GM11168 (cell line): ENCODE data around the gene WDPCP.
"Not testable (repeated sequence)": the region's sequence is repeated elsewhere in the genome, so short reads cannot be mapped to it uniquely, and the experiment has no call there.

Source experiments
- in situ Hi-C: fragments of 300-500 bp; cut with MboI; formaldehyde crosslinking; loops from one replicate; pipeline ENCODE4 v1.12.0; 2022; ENCODE audit warnings: low sequenced_read_pairs; ENCODE audit not compliant: unreplicated experiment

WDPCP gene

DNA sequence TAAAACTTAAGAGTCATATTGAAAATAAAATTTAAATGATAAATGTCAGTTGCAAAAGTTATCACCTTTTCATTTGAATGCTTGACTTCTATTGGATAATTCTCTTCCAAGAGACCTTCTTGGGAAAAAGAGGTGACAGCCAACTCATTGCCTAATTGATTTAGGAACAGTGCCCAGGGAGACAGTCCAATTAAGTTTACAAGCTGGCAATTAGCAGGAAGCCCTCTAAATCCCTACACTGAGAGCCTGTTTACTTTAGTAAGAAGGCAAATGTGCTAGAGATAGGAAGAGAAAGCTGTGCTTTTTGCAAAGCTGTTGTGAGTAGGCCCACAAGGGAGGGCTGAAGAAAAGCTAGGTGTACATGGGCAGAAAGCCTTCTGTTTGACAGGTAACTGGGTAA, 189.1 kb downstream of the WDPCP start:
- in situ Hi-C loops: no loop called here

DNA sequence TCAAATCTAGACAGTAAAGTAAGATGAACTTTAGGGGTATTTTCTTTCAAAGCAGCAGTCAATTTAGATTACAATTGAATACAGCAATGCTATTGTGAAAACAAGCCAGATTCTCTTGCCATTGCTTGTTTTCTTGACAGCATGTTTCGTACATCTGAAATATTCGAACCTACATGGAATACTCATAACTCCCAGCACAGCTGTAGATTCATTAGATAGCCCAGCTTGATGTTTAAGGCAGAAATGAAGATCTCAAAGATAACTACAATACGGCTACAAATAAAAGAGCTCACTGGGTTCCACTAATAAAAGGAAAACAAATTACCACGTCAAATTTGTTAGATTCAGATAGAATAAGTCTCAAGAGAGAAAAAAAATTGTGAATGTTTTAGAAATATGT, 208.8 kb downstream of the WDPCP start:
- in situ Hi-C loops: no loop called here

DNA sequence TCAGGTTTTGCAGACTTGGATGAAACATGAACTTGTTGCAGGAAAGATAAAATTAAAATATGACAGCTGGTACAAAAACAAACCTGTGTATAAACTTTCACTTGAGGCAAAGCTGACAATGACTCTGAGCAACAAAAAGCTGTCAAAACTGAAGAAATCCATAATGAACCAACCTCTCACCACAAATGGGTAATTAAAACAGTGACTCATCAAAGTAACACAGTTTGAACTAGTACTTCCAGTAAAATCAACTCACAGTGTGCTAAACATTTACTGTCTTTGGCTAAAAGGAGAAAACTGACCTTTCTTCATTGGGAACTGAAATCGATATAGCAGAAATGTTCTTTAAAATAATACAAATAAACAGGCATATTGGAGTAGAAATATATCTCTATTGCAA, 209.7 kb downstream of the WDPCP start:
- in situ Hi-C loops: no loop called here

DNA sequence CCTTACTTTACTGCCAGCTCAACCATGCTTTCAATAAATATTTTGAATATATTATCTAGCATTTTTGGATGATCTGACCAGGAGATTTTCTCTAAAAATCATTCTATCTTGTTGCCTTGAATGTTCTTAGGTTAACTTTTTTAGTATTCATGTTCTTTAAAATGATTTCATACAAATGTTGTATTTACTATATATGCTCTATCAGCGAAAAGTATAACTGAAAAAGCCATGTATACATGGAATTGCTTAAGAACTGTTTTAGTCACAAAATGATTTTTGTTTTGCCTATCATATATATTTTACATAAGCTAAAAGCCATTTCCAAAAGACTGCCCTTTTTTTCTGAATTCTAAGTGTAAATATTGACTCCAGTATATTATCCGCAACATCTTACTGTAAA, 213.9 kb downstream of the WDPCP start:
- in situ Hi-C loops: no loop called here

DNA sequence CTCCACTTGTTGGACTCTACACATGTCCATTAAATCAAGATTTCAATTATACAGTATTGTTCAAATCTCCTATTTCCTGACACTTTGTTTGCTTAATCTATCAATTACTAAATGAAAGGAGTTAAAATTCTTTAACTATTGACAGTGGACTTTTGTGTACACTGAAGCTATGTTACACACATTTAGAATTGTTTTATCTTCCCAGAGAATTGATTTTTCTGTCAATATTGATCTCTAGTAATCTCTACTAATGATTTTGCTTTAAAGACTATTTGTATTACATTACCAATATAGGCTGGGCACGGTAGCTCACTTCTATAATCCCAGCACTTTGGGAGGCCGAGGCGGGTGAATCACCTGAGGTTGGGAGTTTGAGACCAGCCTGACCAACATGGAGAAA, 215.7 kb downstream of the WDPCP start:
- in situ Hi-C loops: no loop called here

DNA sequence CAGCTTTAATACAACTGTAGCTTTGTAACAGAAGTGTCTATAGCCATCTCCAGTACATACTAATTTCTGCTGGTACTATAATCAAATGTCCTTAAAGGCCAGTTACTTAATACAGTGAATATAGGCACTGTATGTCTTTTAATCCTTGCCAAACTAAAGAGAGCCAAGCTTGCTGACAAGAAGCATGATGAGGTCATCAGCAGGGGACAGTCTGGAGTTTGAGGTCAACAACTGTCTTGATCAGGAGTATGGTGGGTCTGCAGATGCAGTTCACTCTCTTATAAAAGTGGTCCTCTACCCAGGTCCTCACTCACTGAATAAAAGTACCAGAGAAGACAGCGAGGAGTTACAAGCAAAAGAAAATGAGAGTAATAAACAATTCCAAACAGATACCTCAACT, 219.1 kb downstream of the WDPCP start:
- in situ Hi-C loops: no loop called here

DNA sequence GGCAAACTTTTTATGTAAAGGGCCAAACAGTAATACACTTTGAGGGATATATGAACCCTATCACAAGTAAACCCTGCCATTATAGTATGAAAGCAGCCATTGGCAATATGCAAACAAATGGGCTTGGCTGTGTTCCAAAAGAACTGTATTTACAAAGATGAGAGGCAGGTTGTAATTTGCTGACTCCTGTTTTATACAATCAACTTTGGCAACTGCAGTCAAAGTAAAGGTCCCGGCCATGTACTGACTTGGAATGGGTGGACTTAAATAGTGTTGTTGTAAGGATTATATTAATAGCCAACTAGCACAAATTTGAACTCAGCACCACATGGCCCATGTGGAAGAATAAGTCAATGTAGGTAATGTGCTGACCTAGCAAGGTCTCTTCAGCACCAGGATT, 223.4 kb downstream of the WDPCP start:
- in situ Hi-C loops: no loop called here

DNA sequence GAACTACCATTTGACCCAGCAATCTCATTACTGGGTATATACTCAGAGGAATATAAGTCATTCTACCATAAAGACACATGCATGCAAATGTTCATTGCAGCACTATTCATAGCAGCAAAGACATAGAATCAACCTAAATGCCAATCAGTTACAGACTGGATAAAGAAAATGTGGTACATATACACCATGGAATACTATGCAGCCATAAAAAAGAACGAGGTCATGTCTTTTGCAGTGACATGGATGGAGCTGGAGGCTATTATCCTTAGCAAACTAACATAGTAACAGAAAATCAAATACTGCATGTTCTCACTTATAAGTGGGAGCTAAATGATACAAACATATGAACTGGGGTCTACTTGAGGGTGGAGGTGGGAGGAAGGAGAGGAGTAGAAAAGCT, 230.6 kb downstream of the WDPCP start:
- in situ Hi-C loops: not testable (repeated sequence)

DNA sequence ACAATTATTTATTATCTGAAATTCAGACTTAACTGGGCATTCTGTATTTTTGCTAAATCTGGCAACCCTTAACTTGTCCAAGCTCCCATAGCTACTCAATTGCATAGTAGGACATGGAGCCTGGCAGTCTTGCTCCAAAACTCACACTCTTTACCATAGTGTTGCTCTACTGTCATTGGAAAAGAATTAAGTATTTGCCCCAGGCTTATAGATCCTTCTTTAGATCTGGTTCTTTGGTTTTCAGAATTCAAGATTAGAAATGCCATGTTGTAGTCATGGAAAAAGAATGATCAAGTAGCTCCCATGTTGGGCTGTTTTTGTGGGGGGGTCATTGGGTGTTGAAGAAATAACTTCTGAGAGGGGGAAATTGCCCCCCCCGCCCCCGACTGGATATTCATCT, 240.9 kb downstream of the WDPCP start:
- in situ Hi-C loops: no loop called here

DNA sequence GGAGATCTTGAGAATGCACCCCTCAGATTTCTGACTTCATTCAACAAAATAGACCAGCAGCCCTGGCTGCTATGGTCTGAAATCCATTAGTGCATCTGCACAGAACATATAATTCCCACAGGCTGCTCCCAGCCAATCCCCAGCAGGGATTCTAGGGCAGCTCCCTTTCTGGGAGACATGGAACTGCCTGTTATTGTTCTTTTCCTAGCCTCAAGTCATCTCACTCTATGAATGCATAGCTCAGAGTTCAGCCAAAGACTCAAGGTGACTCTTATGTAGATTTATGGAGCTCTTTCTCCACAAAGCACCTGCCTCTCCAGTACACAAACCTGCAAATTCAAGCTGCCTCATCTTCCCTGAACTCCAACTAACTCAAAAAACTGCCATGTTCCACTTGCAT, 241.9 kb downstream of the WDPCP start:
- in situ Hi-C loops: no loop called here

DNA sequence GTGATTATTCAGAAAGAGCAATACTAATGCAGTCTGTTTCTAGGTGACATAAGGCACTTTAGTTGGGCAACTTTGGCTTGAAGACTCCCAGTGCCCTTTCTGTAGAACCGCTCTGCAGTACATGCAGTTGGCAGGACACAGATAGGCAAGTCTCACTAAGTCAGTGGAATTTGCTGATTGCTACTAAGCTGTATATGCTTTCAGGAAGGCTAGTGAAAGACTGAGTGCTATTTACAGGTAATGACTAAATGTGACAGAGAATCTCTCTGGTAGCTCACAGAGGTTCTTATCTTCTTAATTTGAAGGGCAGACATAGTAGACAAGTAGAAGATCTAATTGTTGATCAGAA, 243.0 kb downstream of the WDPCP start:
- in situ Hi-C loops: no loop called here

DNA sequence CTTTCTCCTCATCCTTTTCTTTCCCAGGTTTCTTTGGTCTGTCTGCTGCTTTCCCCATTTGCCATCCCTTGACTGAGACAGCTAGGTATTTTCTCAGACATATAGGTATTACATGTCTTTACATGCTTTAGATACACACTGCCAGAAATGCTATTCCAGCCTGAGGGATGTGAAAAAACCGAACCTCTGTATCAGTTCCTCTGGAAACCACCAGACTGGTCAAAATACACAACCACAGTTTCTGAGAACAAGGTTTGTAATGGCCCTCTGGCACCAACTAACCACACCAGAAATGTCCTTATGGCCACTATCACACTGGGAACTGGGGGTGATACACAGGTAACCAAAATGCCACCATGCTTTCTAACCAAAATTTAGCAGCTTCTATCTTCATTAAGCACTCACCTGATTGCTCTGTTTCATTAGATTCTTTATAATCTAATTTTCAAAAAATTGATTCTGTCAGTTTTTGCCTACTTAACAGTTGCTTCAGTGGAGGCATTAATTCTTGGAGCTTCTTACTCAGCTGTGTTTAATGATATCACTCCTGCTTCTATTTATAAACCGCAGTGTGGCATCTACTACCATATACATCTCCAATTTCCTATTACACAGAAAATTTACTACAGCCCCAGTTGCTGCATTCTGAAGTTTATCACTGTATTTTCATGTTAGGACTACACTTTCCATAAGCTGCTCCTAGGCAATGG, 243.5 kb downstream of the WDPCP start:
- in situ Hi-C loops: no loop called here

DNA sequence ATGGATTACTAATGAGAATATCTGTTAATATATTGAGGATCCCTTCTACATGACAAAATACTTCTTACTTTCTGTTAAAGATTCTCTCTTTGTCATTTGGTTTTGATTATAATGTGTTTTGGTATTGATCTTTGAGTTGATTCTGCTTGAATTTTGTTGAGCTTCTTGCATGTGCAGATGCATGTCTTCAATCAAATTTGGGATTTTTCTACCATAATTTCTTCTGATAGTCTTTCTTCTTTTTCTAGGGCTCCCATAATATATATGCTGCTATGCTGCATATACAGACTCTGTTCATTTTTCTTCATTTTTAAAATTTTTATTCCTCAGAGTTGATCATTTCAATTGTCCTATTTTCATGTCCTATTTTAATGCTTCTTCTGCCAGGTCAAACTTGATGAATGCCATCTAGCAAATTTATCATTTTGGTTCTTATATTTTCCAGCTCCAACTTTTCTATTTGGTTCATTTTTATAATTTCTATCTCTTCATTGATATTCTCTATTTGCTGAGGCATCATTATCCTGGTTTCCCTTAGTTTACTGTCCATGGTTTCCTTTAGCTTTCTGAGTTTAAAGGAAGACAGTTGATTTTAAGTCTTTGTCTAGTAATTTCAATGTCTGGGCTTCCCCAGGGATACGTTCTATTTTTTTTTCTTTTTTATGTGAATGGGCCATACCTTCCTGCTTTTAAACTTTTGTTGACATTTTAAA, 244.7 kb downstream of the WDPCP start:
- in situ Hi-C loops: no loop called here

DNA sequence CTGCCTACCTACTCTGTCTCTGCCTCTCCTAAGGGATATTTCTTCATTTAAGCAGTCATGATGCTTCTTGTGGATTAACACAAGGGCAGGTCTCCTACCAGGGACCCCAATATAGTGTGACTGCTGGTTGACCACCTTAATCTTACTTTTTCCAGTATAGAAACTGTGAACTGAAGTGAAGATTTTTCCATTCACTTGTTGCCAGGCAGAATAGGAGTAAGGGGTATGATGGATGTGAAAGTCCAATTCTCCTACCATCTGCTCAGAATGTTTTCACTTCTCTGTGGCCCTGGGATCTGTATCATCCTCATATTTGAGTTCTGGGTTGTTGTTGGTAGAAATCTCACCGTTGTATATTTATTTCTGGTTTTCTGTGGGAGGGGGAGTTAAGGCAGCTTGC, 247.8 kb downstream of the WDPCP start:
- in situ Hi-C loops: no loop called here

DNA sequence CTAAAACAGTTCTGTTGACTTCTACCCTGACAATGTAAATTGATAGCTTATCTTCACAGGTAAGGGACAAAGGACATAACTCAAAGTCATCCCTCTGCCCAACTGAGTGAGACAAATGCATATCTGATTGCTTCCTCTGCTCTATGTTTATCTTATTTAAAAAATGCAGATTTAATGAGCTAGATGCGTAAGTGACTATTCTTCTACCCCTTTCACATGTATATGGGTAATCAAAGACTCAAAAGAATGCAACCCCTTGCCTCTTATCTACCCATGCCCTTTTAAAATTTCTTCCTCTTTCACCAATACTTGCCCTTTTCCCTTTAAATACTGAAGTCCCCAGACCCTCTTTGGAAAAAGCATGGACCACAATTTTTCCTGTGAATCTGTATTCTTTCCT, 253.4 kb downstream of the WDPCP start:
- in situ Hi-C loops: no loop called here

DNA sequence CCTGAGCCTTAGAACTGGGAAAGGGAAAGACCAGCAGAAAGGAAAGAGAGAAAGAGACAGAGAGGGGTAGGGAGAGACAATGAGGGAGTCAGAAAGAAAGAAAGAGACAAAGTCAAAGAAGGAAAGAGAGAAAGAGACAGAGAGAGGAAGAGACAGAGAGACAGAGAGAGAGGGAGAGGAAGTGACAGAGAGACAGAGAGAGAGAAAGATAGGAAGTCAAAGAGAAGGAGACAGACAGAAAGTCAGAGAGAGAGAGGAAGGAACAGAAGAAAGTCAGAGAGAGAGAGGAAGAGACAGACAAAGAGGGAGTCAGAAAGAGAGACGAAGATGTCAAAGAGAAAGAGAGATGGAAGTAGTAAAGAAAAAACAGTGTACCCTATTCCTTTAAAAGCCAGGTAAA, 261.8 kb downstream of the WDPCP start:
- in situ Hi-C loops: no loop called here

DNA sequence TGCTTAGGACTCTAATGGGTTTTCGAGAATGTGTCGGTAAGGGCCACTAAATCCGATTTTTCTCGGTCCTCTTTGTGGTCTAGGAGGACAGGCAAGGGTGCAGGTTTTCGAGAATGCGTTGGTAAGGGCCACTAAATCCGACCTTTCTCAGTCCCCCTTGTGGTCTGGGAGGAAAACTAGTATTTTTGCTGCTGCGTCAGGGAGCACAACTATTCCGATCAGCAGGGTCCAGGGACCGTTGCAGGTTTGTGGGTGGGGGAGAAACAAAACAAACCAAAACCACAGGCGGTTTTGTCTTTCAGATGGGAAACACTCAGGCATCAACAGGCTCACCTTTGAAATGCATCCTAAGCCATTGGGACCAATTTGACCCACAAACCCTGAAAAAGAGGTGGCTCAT, 264.6 kb downstream of the WDPCP start:
- in situ Hi-C loops: not testable (repeated sequence)

DNA sequence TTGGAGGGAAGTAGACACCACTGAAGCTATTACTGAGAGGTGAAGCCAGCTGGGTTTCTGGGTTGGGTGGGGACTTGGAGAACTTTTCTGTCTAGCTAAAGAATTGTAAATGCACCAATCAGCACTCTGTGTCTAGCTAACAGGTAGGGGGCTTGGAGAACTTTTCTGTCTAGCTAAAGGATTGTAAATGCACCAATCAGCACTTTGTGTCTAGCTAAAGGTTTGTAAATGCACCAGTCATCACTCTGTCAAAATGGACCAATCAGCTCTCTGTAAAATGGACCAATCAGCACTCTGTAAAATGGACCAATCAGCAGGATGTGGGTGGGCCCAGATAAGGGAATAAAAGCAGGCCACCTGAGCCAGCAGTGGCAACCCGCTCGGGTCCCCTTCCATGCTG, 266.3 kb downstream of the WDPCP start:
- in situ Hi-C loops: not testable (repeated sequence)

DNA sequence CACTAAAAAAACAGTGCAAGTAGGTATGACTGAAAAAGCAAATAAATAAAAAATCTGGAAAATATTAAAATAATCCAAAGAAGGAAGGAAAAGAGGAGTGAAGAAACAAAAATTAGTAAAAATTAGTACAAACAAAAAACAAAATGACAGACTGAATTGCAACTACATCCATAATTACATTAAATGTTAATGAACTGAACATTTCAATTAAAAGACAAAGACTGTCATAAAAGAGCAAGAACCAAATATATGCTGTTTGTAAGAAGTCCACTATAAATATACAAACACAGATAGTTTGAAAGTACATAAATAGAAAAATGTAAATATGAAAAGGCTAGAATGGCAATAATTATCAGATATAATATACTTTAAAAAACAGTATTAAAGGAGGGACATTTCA, 267.6 kb downstream of the WDPCP start:
- in situ Hi-C loops: no loop called here

DNA sequence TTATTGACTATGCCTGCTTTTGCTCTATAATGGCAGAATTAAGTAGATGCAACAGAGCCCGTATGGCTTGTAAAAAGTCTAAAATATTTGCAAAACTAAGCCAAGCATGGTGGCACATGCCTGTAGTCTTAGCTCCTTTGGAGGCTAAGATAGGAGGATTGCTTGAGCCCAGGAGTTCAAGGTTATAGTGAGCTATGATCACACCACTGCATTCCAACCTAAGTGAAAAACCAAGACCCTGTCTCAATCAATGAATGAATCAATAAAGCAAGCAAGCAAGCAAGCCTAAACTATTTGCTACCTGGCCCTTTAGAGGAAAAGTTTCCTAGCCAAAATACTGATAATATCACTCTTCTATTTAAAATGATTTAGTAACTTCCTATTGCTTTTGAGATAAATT, 277.7 kb downstream of the WDPCP start:
- in situ Hi-C loops: no loop called here

DNA sequence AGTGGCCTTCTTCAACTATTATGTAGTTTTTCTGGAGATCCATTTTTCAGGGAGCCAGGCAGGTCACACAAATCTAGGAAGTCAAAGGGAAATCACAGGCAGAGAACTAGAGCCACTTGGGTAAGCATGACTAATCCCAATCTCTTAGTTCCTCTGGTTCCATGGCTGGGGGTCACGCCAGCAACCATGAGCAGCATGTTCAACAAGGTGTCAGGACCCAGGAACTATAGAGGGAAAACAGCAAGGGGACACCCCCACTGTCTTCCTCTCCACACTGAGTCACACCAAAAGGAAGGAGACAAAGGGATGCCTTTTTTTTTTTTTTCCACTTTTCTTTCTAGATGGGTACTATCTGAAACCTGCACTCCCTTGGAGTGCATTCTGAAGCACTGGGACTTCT, 286.8 kb downstream of the WDPCP start:
- in situ Hi-C loops: no loop called here

DNA sequence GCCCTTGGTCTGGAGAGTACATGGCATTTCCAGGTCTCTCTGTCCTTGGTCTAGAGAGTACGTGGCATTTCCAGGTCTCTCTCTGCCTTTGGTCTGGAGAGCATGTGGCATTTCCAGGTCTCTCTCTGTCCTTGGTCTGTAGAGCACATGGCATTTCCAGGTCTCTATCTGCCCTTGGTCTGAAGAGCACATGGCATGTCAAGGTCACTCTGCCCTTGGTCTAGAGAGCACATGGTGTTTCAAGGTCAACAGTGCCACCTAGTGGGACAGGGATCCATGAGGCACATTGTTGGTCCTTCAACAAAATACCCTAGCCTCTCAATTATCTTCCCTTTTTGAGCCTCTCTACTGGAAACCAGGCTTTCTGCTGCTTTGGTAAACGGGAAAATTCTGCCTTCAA, 287.4 kb downstream of the WDPCP start:
- in situ Hi-C loops: no loop called here
